ENCODE data around the gene BICDL2. TPM values are rescaled to one million over a fixed set of nuclear protein-coding genes. Genes with fewer than 3 reads are reported as not detected.
A peak's percentile ranks its signal among the peaks of the same experiment; 100 is the strongest.
"Not testable (repeated sequence)": the region's sequence is repeated elsewhere in the genome, so short reads cannot be mapped to it uniquely, and the experiment has no call there.

The BICDL2 gene
- total RNA-seq, 2 donors from 2014 or later = 0.30 TPM; not detected in 1

GRCh38 chr16:3072576-3073263, 36.0 kb upstream of the BICDL2 start:
- DNase-seq (peak in 1 of 2 donors; percentile 70), ATAC-seq (replicated peaks in 1 of 2) (peak; percentile 35 to 36)
- Mint-ChIP-seq H3K4me1 (ENCODE audit: low read depth) (peaks cover 93% of the 10 kb centered on the region), H3K27ac (peak overlapping the region; percentile 22), H3K4me3 (peak overlapping the region; percentile 64 to 92), H3K36me3 (ENCODE audit: insufficient read depth in 2 of 2) (peaks cover 16 to 20% of the 10 kb centered on the region in 2 donors)
- H3K9me3 Mint-ChIP-seq; H3K27me3 Mint-ChIP-seq (ENCODE audit: low read depth): not testable (repeated sequence)

DNA sequence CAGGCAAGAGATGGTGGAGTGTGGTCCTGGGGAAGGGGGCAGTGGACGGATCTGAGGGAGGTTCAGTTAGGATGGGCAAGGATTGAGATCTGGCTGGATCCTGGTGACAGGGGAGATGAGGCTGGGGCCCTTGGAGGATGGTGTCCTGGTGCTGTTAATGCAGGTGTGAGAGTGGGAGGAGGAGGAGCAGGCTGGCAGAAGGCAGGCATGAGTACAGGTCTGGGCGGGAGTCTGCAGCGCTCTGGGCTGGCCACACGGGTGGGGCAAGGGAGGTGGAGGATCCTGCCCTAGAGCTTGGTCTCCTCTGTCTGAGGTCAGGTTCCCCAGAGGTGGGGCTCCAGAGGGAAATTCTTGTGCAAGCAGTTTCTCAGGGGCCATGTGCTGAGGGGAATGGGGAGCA, 35.4 kb upstream of the BICDL2 start:
- peak overlapping the region; percentile 5 to 39 for H3K4me3 Mint-ChIP-seq
- not testable (repeated sequence) for ATAC-seq (replicated peaks in 1 of 2)

GRCh38 chr16:3071655-3072054, 34.9 kb upstream of the BICDL2 start:
- no peak for ATAC-seq (replicated peaks in 1 of 2)
- Mint-ChIP-seq H3K4me3 (peak overlapping the region; percentile 5 to 39), H3K27me3 (ENCODE audit: low read depth) (no peaks in the 10 kb centered on the region), H3K27ac (peak overlapping the region; percentile 9), H3K36me3 (ENCODE audit: insufficient read depth in 2 of 2) (peaks cover 22 to 26% of the 10 kb centered on the region in 2 donors), H3K9me3 (no peaks in the 10 kb centered on the region), H3K4me1 (ENCODE audit: low read depth) (peaks cover 88% of the 10 kb centered on the region)
- no peak for DNase-seq

More for the DNA sequence above, 35.4 kb upstream of the BICDL2 start:
- Mint-ChIP-seq H3K27ac (peak overlapping the region; percentile 9), H3K4me1 (ENCODE audit: low read depth) (peaks cover 93% of the 10 kb centered on the region), H3K36me3 (ENCODE audit: insufficient read depth in 2 of 2) (peaks cover 20 to 25% of the 10 kb centered on the region in 2 donors)
- not testable (repeated sequence) for H3K9me3 Mint-ChIP-seq; H3K27me3 Mint-ChIP-seq (ENCODE audit: low read depth); DNase-seq

GRCh38 chr16:3070608-3071111, 33.9 kb upstream of the BICDL2 start:
- Mint-ChIP-seq H3K4me1 (ENCODE audit: low read depth) (peaks cover 79% of the 10 kb centered on the region), H3K27me3 (ENCODE audit: low read depth) (no peaks in the 10 kb centered on the region), H3K27ac (peak overlapping the region; percentile 67), H3K4me3 (peak overlapping the region; percentile 98 to 100), H3K9me3 (no peaks in the 10 kb centered on the region), H3K36me3 (ENCODE audit: insufficient read depth in 2 of 2) (peaks cover 26 to 35% of the 10 kb centered on the region in 2 donors)
- ATAC-seq (replicated peaks in 1 of 2) (no peak), DNase-seq (peak in 1 of 2 donors; percentile 50)

GRCh38 chr16:3069146-3069545, 32.4 kb upstream of the BICDL2 start:
- not testable (repeated sequence) for H3K9me3 Mint-ChIP-seq; DNase-seq; H3K27me3 Mint-ChIP-seq (ENCODE audit: low read depth); ATAC-seq (replicated peaks in 1 of 2)
- peaks cover 78% of the 10 kb centered on the region for H3K4me1 Mint-ChIP-seq (ENCODE audit: low read depth)
- peak overlapping the region; percentile 67 for H3K27ac Mint-ChIP-seq
- H3K36me3 Mint-ChIP-seq (ENCODE audit: insufficient read depth in 2 of 2) = peaks cover 29 to 41% of the 10 kb centered on the region in 2 donors
- H3K4me3 Mint-ChIP-seq = peak overlapping the region; percentile 98 to 100

GRCh38 chr16:3068487-3068886, 31.7 kb upstream of the BICDL2 start:
- no peak for DNase-seq
- H3K27me3 Mint-ChIP-seq (ENCODE audit: low read depth) = no peaks in the 10 kb centered on the region
- peak overlapping the region; percentile 95 for H3K27ac Mint-ChIP-seq
- no peaks in the 10 kb centered on the region for H3K9me3 Mint-ChIP-seq
- peaks cover 30 to 41% of the 10 kb centered on the region in 2 donors for H3K36me3 Mint-ChIP-seq (ENCODE audit: insufficient read depth in 2 of 2)
- H3K4me1 Mint-ChIP-seq (ENCODE audit: low read depth) = peaks cover 78% of the 10 kb centered on the region
- ATAC-seq (replicated peaks in 1 of 2) = no peak
- peak overlapping the region; percentile 98 to 100 for H3K4me3 Mint-ChIP-seq

DNA sequence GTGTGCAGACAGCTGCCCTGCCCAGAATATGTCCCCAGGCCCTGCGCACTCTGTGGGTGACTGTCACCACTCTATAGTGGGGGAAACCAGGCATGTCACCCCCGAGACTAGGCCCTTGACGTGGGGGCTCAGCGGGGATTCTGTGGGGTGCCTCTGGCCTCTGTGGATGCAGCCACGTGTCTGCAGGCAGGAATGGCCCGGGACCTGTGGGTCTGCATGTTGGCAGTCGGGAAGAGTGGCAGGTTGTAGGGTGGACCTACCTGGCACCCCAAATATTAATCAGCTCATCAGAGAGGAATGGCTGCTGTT, 29.6 kb upstream of the BICDL2 start:
- H3K27me3 Mint-ChIP-seq (ENCODE audit: low read depth) = no peaks in the 10 kb centered on the region
- no peaks in the 10 kb centered on the region for H3K9me3 Mint-ChIP-seq
- DNase-seq = no peak
- H3K4me3 Mint-ChIP-seq = peak overlapping the region; percentile 98 to 100
- H3K27ac Mint-ChIP-seq = peak overlapping the region; percentile 98
- H3K36me3 Mint-ChIP-seq (ENCODE audit: insufficient read depth in 2 of 2) = peaks cover 32 to 44% of the 10 kb centered on the region in 2 donors
- ATAC-seq (replicated peaks in 1 of 2) = no peak
- H3K4me1 Mint-ChIP-seq (ENCODE audit: low read depth) = peaks cover 83% of the 10 kb centered on the region

DNA sequence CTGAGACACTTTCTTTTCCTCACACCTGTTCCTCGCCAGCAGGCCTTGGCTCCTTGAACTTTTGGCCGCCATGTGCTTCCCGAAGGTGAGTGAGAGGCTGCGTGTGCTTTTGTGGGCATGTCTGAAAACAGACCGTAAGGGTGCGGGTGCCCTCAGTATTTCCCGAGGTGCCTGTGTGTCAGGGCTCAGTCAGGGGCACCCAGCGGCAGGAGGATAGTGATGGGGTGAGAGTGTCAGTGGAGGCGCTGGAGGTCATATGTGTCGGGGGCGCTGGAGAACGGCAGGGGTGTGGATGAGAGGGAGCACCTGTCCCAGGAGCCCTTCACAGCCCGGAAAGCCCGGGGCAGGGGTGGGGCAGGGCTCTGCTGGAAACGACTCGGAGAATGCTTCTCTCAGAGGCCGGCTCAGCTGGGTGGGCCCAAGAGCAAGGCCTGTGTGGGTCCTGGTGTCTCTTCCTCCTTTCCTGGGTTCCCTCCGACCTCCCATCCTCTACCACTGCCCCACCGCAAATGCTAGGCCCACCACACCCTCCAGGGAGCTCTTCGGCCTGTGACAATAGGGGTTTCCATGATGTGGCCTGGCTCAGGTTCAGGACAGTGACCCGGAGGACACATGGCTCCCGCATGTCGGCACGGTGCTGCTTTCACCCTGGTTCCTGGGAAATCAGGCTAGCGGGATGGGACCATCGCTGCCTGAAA, 29.1 kb upstream of the BICDL2 start:
- Mint-ChIP-seq H3K27ac (peak overlapping the region; percentile 98), H3K4me1 (ENCODE audit: low read depth) (peaks cover 78% of the 10 kb centered on the region), H3K36me3 (ENCODE audit: insufficient read depth in 2 of 2) (peaks cover 32 to 44% of the 10 kb centered on the region in 2 donors), H3K27me3 (ENCODE audit: low read depth) (no peaks in the 10 kb centered on the region), H3K4me3 (peak overlapping the region; percentile 98 to 100), H3K9me3 (no peaks in the 10 kb centered on the region)
- peak; percentile 1 to 18 for ATAC-seq (replicated peaks in 1 of 2)
- DNase-seq = peak in 1 of 2 donors; percentile 49

DNA sequence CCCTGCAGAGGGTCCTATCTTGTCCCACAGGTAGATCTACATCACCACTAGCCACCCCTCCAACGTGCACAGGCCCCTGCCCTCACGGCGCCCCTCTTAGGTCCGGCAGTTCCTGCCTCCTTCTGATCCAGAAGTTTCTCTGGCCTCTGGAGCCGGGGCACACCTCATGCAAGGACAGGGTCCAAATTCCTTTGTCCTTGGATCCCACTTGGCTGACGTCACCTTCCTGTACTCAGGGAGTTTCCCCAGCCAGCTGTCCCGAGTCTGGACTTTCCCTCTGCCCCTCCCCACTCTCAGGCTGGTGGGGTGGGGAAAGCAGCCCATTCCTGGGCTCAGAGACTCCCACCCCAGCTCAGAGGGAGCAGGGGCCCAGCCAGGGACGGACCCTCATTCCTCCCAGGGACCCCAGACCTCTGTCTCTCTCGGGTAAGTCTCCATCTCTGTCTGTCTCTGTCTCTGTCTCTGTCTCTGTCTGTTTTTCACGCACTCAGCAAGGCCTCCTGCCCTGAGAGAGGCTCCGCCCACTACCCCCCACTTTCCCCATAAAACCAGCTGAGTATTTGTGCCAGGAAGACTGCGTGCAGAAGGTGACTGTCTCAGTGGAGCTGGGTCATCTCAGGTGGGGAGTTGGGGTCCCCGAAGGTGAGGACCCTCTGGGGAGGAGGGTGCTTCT, 28.5 kb upstream of the BICDL2 start, which contains the start of gene IL32:
Gene IL32, plus strand, starts transcription at position 572 of the 673 bp plus-strand sequence. CDS start 172 bp downstream, outside the sequence.
- Mint-ChIP-seq H3K36me3 (ENCODE audit: insufficient read depth in 2 of 2) (peaks cover 31 to 43% of the 10 kb centered on the region in 2 donors), H3K4me3 (peak within 1 kb of the TSS; percentile 98 to 100), H3K9me3 (no peaks in the 10 kb centered on the region), H3K4me1 (ENCODE audit: low read depth) (peaks cover 78% of the 10 kb centered on the region), H3K27me3 (ENCODE audit: low read depth) (no peaks in the 10 kb centered on the region), H3K27ac (peak within 1 kb of the TSS; percentile 98)
- peak; percentile 48 to 61 for ATAC-seq (replicated peaks in 1 of 2)
- peak; percentile 70 to 85 for DNase-seq

GRCh38 chr16:3063625-3064386, 27.1 kb upstream of the BICDL2 start:
- peak overlapping the region; percentile 98 for H3K27ac Mint-ChIP-seq
- ATAC-seq (replicated peaks in 1 of 2) (peak; percentile 36 to 48), DNase-seq (no peak)
- H3K4me1 Mint-ChIP-seq (ENCODE audit: low read depth) = peaks cover 72% of the 10 kb centered on the region
- H3K9me3 Mint-ChIP-seq = no peaks in the 10 kb centered on the region
- H3K27me3 Mint-ChIP-seq (ENCODE audit: low read depth) = no peaks in the 10 kb centered on the region
- H3K36me3 Mint-ChIP-seq (ENCODE audit: insufficient read depth in 2 of 2) = peaks cover 24 to 34% of the 10 kb centered on the region in 2 donors
- peak overlapping the region; percentile 98 to 100 for H3K4me3 Mint-ChIP-seq

DNA sequence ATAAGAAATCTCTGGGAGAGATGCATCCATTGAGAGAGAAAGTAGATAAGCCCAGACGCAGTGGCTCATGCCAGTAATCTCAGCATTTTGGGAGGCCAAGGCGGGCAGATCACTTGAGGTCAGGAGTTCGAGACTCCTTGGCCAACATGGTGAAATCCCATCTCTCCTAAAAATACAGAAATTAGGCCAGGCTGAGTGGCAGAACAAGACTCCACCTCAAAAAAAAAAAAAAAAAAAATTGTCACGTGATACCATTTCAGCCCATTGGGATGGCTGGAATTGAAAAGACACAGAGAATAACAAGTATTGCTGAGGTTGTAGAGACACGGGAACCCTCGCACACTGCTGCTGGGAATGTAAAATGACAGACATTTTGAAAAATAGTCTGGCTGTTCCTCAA, 25.8 kb upstream of the BICDL2 start:
- H3K27me3 Mint-ChIP-seq (ENCODE audit: low read depth) = no peaks in the 10 kb centered on the region
- H3K4me1 Mint-ChIP-seq (ENCODE audit: low read depth) = peaks cover 62% of the 10 kb centered on the region
- no peak for DNase-seq
- H3K9me3 Mint-ChIP-seq = no peaks in the 10 kb centered on the region
- H3K27ac Mint-ChIP-seq = peak overlapping the region; percentile 98
- peak overlapping the region; percentile 98 to 100 for H3K4me3 Mint-ChIP-seq
- peaks cover 21 to 26% of the 10 kb centered on the region in 2 donors for H3K36me3 Mint-ChIP-seq (ENCODE audit: insufficient read depth in 2 of 2)
- no peak for ATAC-seq (replicated peaks in 1 of 2)

- Mint-ChIP-seq H3K4me1 (ENCODE audit: low read depth) (peaks cover 76% of the 10 kb centered on the region), H3K36me3 (ENCODE audit: insufficient read depth in 2 of 2) (peaks cover 10 to 12% of the 10 kb centered on the region in 2 donors), H3K27ac (peak overlapping the region; percentile 93), H3K4me3 (peak overlapping the region; percentile 85 to 91), H3K9me3 (no peaks in the 10 kb centered on the region), H3K27me3 (ENCODE audit: low read depth) (no peaks in the 10 kb centered on the region)
- no peak for DNase-seq
- ATAC-seq (replicated peaks in 1 of 2) = no peak
These were observed 23.8 kb upstream of the BICDL2 start for GRCh38 chr16:3060339-3061127.

Measured in activated T-cell treated with anti-CD3 and anti-CD28 coated beads, Interleukin-2, amount 50 U/mL, for 72 hours (primary cell).